ENCODE data around the gene KRT35.

Gene KRT35

GRCh38 chr17:41483991-41484826, 3.3 kb upstream of the KRT35 start:
- DNase-seq (ENCODE audit: insufficient read length), result no peak
- no peak for TF ChIP-seq TAF1 (IDR thresholded peaks at IDR 0.05; ENCODE audit: borderline replicate concordance, low read depth, low read length)
- TF ChIP-seq POLR2A (IDR thresholded peaks at IDR 0.05; ENCODE audit: low read depth, low read length), result no peak
- TF ChIP-seq POLR2AphosphoS5 (IDR thresholded peaks at IDR 0.05; ENCODE audit: low read depth, low read length), result no peak
- FAIRE-seq, result no peak

DNA sequence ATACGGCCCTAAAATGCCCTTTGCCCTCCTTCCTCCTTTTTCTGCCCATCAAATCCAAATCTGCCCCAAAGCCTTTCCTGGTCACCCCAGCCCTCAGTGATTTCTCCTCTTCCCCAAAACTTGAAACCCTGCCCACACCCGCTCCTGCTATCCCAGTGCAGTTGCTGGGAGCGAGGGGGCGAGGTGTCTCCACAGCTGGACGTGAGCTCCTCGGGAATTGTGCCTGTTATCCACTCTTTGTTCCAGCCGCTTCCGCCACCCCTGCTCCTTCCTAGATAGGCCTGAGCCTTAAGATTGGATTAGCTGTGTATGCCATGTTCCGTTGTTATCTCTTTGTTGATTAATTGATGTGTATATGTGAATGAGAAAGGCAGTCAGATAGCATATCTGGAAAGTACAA, 2.6 kb upstream of the KRT35 start:
- TF ChIP-seq TAF1 (IDR thresholded peaks at IDR 0.05; ENCODE audit: borderline replicate concordance, low read depth, low read length) (no peak), POLR2A (IDR thresholded peaks at IDR 0.05; ENCODE audit: low read depth, low read length) (no peak), POLR2AphosphoS5 (IDR thresholded peaks at IDR 0.05; ENCODE audit: low read depth, low read length) (no peak)
- no peak for FAIRE-seq
- DNase-seq (ENCODE audit: insufficient read length), result no peak

GRCh38 chr17:41480581-41480980, 370 bp downstream of the KRT35 start:
- no peak for TF ChIP-seq POLR2A (IDR thresholded peaks at IDR 0.05; ENCODE audit: low read depth, low read length)
- TF ChIP-seq POLR2AphosphoS5 (IDR thresholded peaks at IDR 0.05; ENCODE audit: low read depth, low read length), result no peak
- TF ChIP-seq TAF1 (IDR thresholded peaks at IDR 0.05; ENCODE audit: borderline replicate concordance, low read depth, low read length), result no peak
- DNase-seq (ENCODE audit: insufficient read length) (no peak), FAIRE-seq (no peak)

GRCh38 chr17:41480136-41480535, 815 bp downstream of the KRT35 start:
- TF ChIP-seq TAF1 (IDR thresholded peaks at IDR 0.05; ENCODE audit: borderline replicate concordance, low read depth, low read length) (no peak), POLR2A (IDR thresholded peaks at IDR 0.05; ENCODE audit: low read depth, low read length) (no peak), POLR2AphosphoS5 (IDR thresholded peaks at IDR 0.05; ENCODE audit: low read depth, low read length) (no peak)
- no peak for DNase-seq (ENCODE audit: insufficient read length)
- no peak for FAIRE-seq

- no peak for FAIRE-seq
These were observed 2.7 kb downstream of the KRT35 start for GRCh38 chr17:41478237-41478636.

GRCh38 chr17:41476866-41477815, 3.8 kb downstream of the KRT35 start:
- no peak for TF ChIP-seq TAF1 (IDR thresholded peaks at IDR 0.05; ENCODE audit: borderline replicate concordance, low read depth, low read length)
- TF ChIP-seq POLR2AphosphoS5 (IDR thresholded peaks at IDR 0.05; ENCODE audit: low read depth, low read length), result no peak
- TF ChIP-seq POLR2A (IDR thresholded peaks at IDR 0.05; ENCODE audit: low read depth, low read length), result no peak
- FAIRE-seq (no peak), DNase-seq (ENCODE audit: insufficient read length) (no peak)

More at GRCh38 chr17:41478237-41478636, 2.7 kb downstream of the KRT35 start:
- DNase-seq (ENCODE audit: insufficient read length), result no peak
- no peak for TF ChIP-seq POLR2A (IDR thresholded peaks at IDR 0.05; ENCODE audit: low read depth, low read length)
- no peak for TF ChIP-seq POLR2AphosphoS5 (IDR thresholded peaks at IDR 0.05; ENCODE audit: low read depth, low read length)
- no peak for TF ChIP-seq TAF1 (IDR thresholded peaks at IDR 0.05; ENCODE audit: borderline replicate concordance, low read depth, low read length)

DNA sequence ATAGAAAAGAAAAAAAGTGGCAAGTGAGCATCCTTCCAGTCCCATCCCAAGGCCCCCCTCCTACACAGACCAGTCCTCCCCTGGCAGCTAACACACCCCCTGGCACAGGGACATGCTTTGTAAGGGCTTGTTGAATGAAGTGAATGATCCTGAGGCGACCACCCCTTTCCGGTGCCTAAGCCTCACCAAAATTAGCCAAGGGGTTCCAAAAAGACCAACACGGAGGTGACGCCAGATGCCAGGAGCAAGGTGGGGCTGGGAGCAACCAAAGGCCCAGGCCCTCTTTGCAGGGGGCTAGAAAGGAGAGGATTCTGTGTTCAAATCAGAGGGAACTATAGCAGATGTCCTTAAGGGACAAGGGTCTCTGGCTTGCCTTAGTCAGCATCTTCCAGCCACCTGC, 5.5 kb downstream of the KRT35 start:
- FAIRE-seq, result no peak
- no peak for TF ChIP-seq POLR2AphosphoS5 (IDR thresholded peaks at IDR 0.05; ENCODE audit: low read depth, low read length)
- TF ChIP-seq TAF1 (IDR thresholded peaks at IDR 0.05; ENCODE audit: borderline replicate concordance, low read depth, low read length), result no peak
- no peak for TF ChIP-seq POLR2A (IDR thresholded peaks at IDR 0.05; ENCODE audit: low read depth, low read length)
- no peak for DNase-seq (ENCODE audit: insufficient read length)

GRCh38 chr17:41474863-41475262, 6.1 kb downstream of the KRT35 start:
- DNase-seq (ENCODE audit: insufficient read length), result no peak
- no peak for FAIRE-seq
- TF ChIP-seq POLR2A (IDR thresholded peaks at IDR 0.05; ENCODE audit: low read depth, low read length) (no peak), POLR2AphosphoS5 (IDR thresholded peaks at IDR 0.05; ENCODE audit: low read depth, low read length) (no peak), TAF1 (IDR thresholded peaks at IDR 0.05; ENCODE audit: borderline replicate concordance, low read depth, low read length) (no peak)

GRCh38 chr17:41468346-41468745, 12.6 kb downstream of the KRT35 start:
- TF ChIP-seq TAF1 (IDR thresholded peaks at IDR 0.05; ENCODE audit: borderline replicate concordance, low read depth, low read length) (no peak), POLR2AphosphoS5 (IDR thresholded peaks at IDR 0.05; ENCODE audit: low read depth, low read length) (no peak), POLR2A (IDR thresholded peaks at IDR 0.05; ENCODE audit: low read depth, low read length) (no peak)
- DNase-seq (ENCODE audit: insufficient read length), result no peak
- FAIRE-seq, result no peak

DNA sequence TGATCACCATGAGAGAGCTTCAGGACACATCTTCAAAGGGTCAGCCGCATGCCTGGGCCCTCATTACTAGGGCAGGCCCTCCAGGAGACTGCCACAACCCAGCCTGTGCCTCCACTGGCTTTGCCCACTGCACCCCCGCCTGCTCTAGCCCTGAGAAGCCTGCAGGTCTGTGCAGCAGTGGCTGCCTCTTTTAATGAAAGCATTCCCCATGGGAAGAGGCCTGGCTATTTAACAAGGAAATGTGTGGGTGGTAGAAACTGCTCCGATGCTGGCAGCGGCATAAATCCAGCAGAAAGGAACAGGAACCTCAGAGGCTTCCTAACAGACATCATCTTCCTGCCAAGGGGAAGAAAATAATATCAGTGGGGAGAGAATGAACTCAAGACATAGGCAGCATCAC, 13.4 kb downstream of the KRT35 start:
- TF ChIP-seq POLR2A (IDR thresholded peaks at IDR 0.05; ENCODE audit: low read depth, low read length) (no peak), TAF1 (IDR thresholded peaks at IDR 0.05; ENCODE audit: borderline replicate concordance, low read depth, low read length) (no peak), POLR2AphosphoS5 (IDR thresholded peaks at IDR 0.05; ENCODE audit: low read depth, low read length) (no peak)
- DNase-seq (ENCODE audit: insufficient read length) (no peak), FAIRE-seq (no peak)

- no peak for FAIRE-seq
- no peak for TF ChIP-seq TAF1 (IDR thresholded peaks at IDR 0.05; ENCODE audit: borderline replicate concordance, low read depth, low read length)
- TF ChIP-seq POLR2A (IDR thresholded peaks at IDR 0.05; ENCODE audit: low read depth, low read length), result no peak
- no peak for TF ChIP-seq POLR2AphosphoS5 (IDR thresholded peaks at IDR 0.05; ENCODE audit: low read depth, low read length)
- no peak for DNase-seq (ENCODE audit: insufficient read length)
These were observed 14.0 kb downstream of the KRT35 start, which contains the start of gene KRT32 for GRCh38 chr17:41466988-41467387. TSS of gene KRT32 (minus strand) at chr17:41467386. CDS start at chr17:41467325, 61 bp downstream.

All from GM12892 (cell line).